HepG2 (cell line): ENCODE measurements around the gene MOB3C. TPM values are rescaled to one million over a fixed set of nuclear protein-coding genes. Genes with fewer than 3 reads are reported as not detected.

Experiments used
- ATAC-seq: fragments of 200-7000 bp; cut with Tn5 transposase; 3 replicates; pipeline ENCODE4 v1.9.1; 2020; ENCODE audit warnings: mild to moderate bottlenecking, moderate library complexity
- BruUV-seq: library from RNA; stranded (reverse); fragments of 400-500 nt; replicated peaks from 2 replicates; lab custom pipeline; 2021; lab: Mats Ljungman, UMichigan
- CTCF ChIA-PET: fragments of 300-600 bp; formaldehyde crosslinking; extraction: SDS; loops from one replicate; lab custom pipeline; 2021; ENCODE audit warnings: low total read pairs, inconsistent platforms, low intra/inter-chr PET ratio; lab: Yijun Ruan, JAX
- POLR2A ChIA-PET: fragments of 350-600 bp; sonication (Branson Sonifier 250); formaldehyde crosslinking; loops from one replicate; lab custom pipeline; 2020; ENCODE audit warnings: antibody characterized with exemption, inconsistent platforms; lab: Yijun Ruan, JAX
- DNase-seq: peaks from one replicate; pipeline ENCODE4 v3.0.0-alpha.2; 2015; ENCODE audit warnings: low spot score
- FAIRE-seq: peaks from 3 replicates; lab custom pipeline; 2011; peaks lifted over from hg19 to GRCh38; lab: Jason Lieb, UNC
- H2AFZ ChIP-seq: one replicate; pipeline ENCODE4 v1.6.1; 2011; ENCODE audit warnings: low read length, inconsistent platforms
- H3K27ac ChIP-seq: fragments of 300-600 bp; 3 replicates; pipeline ENCODE4 v1.8.0; 2011; ENCODE audit warnings: mixed run types, mild to moderate bottlenecking, mixed read lengths, low read length, inconsistent platforms; ENCODE audit not compliant: insufficient read depth; ENCODE audit errors: extremely low read length
- H3K27me3 ChIP-seq, 2 experiments: fragments of 200-600 bp in 1 of 2; 2 replicates in 1 of 2; 3 replicates in 1 of 2; pipeline versions ENCODE4 v1.6.0 to v1.8.0; 2011; ENCODE audit warnings: low read length in 2 of 2, mild to moderate bottlenecking in 2 of 2, moderate library complexity in 2 of 2, inconsistent platforms in 1 of 2; ENCODE audit not compliant: insufficient read depth in 2 of 2, control insufficient read depth in 1 of 2
- H3K36me3 ChIP-seq, 2 experiments: fragments of 200-600 bp in 1 of 2; replicated peaks in 1 of 2; 2 replicates in 1 of 2; 3 replicates in 1 of 2; pipeline versions ENCODE4 v1.5.1 to v1.8.0; 2011; ENCODE audit warnings: low read length in 2 of 2, inconsistent platforms in 1 of 2; ENCODE audit not compliant: insufficient read depth in 2 of 2, control insufficient read depth in 1 of 2
- H3K4me1 ChIP-seq: 2 replicates; pipeline ENCODE4 v1.5.1; 2012; ENCODE audit warnings: low read length, inconsistent platforms; ENCODE audit not compliant: insufficient read depth
- H3K4me2 ChIP-seq: 2 replicates; pipeline ENCODE4 v1.6.0; 2011; ENCODE audit warnings: low read depth, low read length, inconsistent platforms
- H3K4me3 ChIP-seq, 3 experiments: fragments of 200-600 bp in 1 of 3; sonication (generic), shearing (Covaris generic) in 1 of 3; replicated peaks in 1 of 3; 2 replicates each; pipeline ENCODE4 v1.5.1; 2011 to 2016; ENCODE audit warnings: low read length in 3 of 3, inconsistent platforms in 2 of 3, low read depth in 2 of 3, mild to moderate bottlenecking in 2 of 3, control low read depth in 1 of 3, mixed read lengths in 1 of 3; ENCODE audit not compliant: insufficient read depth in 1 of 3
- H3K79me2 ChIP-seq: one replicate; pipeline ENCODE4 v1.6.1; 2011; ENCODE audit warnings: low read length, inconsistent platforms; ENCODE audit not compliant: insufficient read depth
- H3K9ac ChIP-seq: 2 replicates; pipeline ENCODE4 v1.6.0; 2011; ENCODE audit warnings: mild to moderate bottlenecking, low read depth, low read length, inconsistent platforms; ENCODE audit not compliant: insufficient read depth
- H3K9me3 ChIP-seq: 2 replicates; pipeline ENCODE4 v1.5.1; 2012; ENCODE audit warnings: mild to moderate bottlenecking, low read length
- H4K20me1 ChIP-seq: 2 replicates; pipeline ENCODE4 v1.6.0; 2011; ENCODE audit warnings: inconsistent platforms, mild to moderate bottlenecking, low read length, moderate library complexity; ENCODE audit not compliant: insufficient read depth
- CREM ChIP-seq, 2 experiments: sonication (generic) in 1 of 2; formaldehyde crosslinking in 1 of 2; IDR thresholded peaks; 2 replicates each; pipeline versions ENCODE4 v1.4.0 to v1.6.1; 2016 to 2020; ENCODE audit warnings: antibody characterized with exemption in 1 of 2, mild to moderate bottlenecking in 1 of 2, missing genetic modification reagents in 1 of 2
- KDM5B ChIP-seq: sonication (generic); formaldehyde crosslinking; IDR thresholded peaks from 2 replicates; pipeline ENCODE4 v1.4.0; 2020; ENCODE audit warnings: missing genetic modification reagents, mild to moderate bottlenecking, borderline replicate concordance
- NR2F1 ChIP-seq, 2 experiments: fragments of 450-650 bp in 1 of 2; formaldehyde crosslinking in 1 of 2; IDR thresholded peaks; 2 replicates each; pipeline versions ENCODE4 v1.5.0 to v1.6.1; 2016 to 2020; ENCODE audit warnings: mild to moderate bottlenecking in 1 of 2, missing compliant biosample characterization in 1 of 2, missing genetic modification reagents in 1 of 2, moderate library complexity in 1 of 2
- PAF1 ChIP-seq: IDR thresholded peaks from 2 replicates; pipeline ENCODE4 v1.6.1; 2016; ENCODE audit warnings: missing genetic modification reagents, missing compliant biosample characterization
- PHF5A ChIP-seq: IDR thresholded peaks from one replicate; pipeline ENCODE4 v1.6.1; 2018; ENCODE audit warnings: low read depth, missing genetic modification reagents; ENCODE audit not compliant: unreplicated experiment
- RFXAP ChIP-seq: sonication (generic); formaldehyde crosslinking; IDR thresholded peaks from 2 replicates; pipeline ENCODE4 v1.4.0; 2020; ENCODE audit warnings: missing genetic modification reagents, borderline replicate concordance
- ZNF232 ChIP-seq: sonication (generic); formaldehyde crosslinking; IDR thresholded peaks from 2 replicates; pipeline ENCODE4 v1.4.0; 2020; ENCODE audit warnings: missing genetic modification reagents, borderline replicate concordance
- ZNF292 ChIP-seq: sonication (generic); formaldehyde crosslinking; IDR thresholded peaks from 2 replicates; pipeline ENCODE4 v1.8.1; 2022; ENCODE audit warnings: mild to moderate bottlenecking, low read depth, missing genetic modification reagents, borderline replicate concordance
- ZNF710 ChIP-seq: sonication (generic); formaldehyde crosslinking; IDR thresholded peaks from 2 replicates; pipeline ENCODE4 v1.5.0; 2020; ENCODE audit warnings: mild to moderate bottlenecking, missing genetic modification reagents, borderline replicate concordance
- ZNF720 ChIP-seq: sonication (generic); formaldehyde crosslinking; IDR thresholded peaks from 2 replicates; pipeline ENCODE4 v1.4.0; 2020; ENCODE audit warnings: missing genetic modification reagents
- ZNF800 ChIP-seq: sonication (generic); formaldehyde crosslinking; IDR thresholded peaks from 2 replicates; pipeline ENCODE4 v1.4.0; 2020; ENCODE audit warnings: missing genetic modification reagents
- WGBS: methylation state at CpG from one replicate; pipeline ENCODE4 v1.1.6; 2017; ENCODE audit warnings: low lambda C conversion rate; 5-methylcytosine and 5-hydroxymethylcytosine counted together
- in situ Hi-C: cut with HindIII; loops from 2 replicates; pipeline ENCODE4 v1.10.0; 2017; ENCODE audit warnings: low pct_unique_long_range_greater_than_20kb; ENCODE audit not compliant: extremely low pct_ligation_motif_present
- intact Hi-C: fragments of 100-400 bp; cut with micrococcal nuclease; formaldehyde crosslinking; loops from one replicate; pipeline ENCODE4 v1.10.0; 2022; ENCODE audit not compliant: unreplicated experiment
- polyA plus RNA-seq, 8 experiments: library from polyadenylated mRNA; depleted of rRNA in 3 of 8; stranded (reverse) in 7 of 8; unstranded in 1 of 8; fragments of >200 nt; fragmentation: Illumina TruSeq in 4 of 8; extraction: Trizol in 4 of 8; gene quantifications; 2 replicates each; pipeline versions ENCODE4 v1.2.1 to v1.2.3, GENCODE V29; 2011 to 2016; ENCODE audit warnings: low read depth in 4 of 8, missing spikeins in 1 of 8, mixed read lengths in 1 of 8; ENCODE audit not compliant: insufficient read depth in 1 of 8
- total RNA-seq, 5 experiments: library from RNA; depleted of rRNA; stranded (reverse); fragments of >200 nt; fragmentation: Illumina TruSeq; extraction: Trizol; gene quantifications; 2 replicates each; pipeline ENCODE4 v1.2.3, GENCODE V29; 2016; ENCODE audit warnings: low read depth in 1 of 5
- TF ChIP-seq, protein P1 (sequence below): sonication (generic); formaldehyde crosslinking; IDR thresholded peaks from 2 replicates; pipeline ENCODE4 v1.5.0; 2020; ENCODE audit warnings: missing genetic modification reagents
- TF ChIP-seq, protein P2 (sequence below): sonication (generic); formaldehyde crosslinking; IDR thresholded peaks from 2 replicates; pipeline ENCODE4 v1.4.0; 2020; ENCODE audit warnings: missing genetic modification reagents; ENCODE audit errors: not compliant biosample characterization

The MOB3C gene
- total and polyA plus RNA-seq, 2 of the 13 experiments (the other 11 are each of a cell fraction or from before 2014, with no cell fraction given) = 3.5 to 4.1 TPM

- Histone ChIP-seq H3K36me3 (peaks cover 2 to 26% of the 10 kb centered on the region in 2 experiments; a peak in 3 of 5 replicates), H3K4me2 (no peak overlapping the region), H3K4me1 (no peaks in the 10 kb centered on the region), H3K9me3 (no peaks in the 10 kb centered on the region), H2AFZ (no peak overlapping the region), H4K20me1 (no peaks in the 10 kb centered on the region), H3K9ac (no peak overlapping the region), H3K27me3 (no peaks in the 10 kb centered on the region), H3K27ac (no peak overlapping the region), H3K4me3 (no peak overlapping the region), H3K79me2 (no peaks in the 10 kb centered on the region)
- ATAC-seq = no peak
- 100% methylated on average over 1 of the region's 1 CpG for WGBS
- POLR2A ChIA-PET = interaction anchor here (1.5 kb wide), 1 partner anchor 10 kb away, joined by 4 read pairs; the partner anchor contains the start of gene ATPAF1
- no TSS peak for BruUV-seq
- DNase-seq = no peak
- in situ Hi-C loops (no loop called here), intact Hi-C loops (no loop called here)
- TF ChIP-seq, protein P1, sequence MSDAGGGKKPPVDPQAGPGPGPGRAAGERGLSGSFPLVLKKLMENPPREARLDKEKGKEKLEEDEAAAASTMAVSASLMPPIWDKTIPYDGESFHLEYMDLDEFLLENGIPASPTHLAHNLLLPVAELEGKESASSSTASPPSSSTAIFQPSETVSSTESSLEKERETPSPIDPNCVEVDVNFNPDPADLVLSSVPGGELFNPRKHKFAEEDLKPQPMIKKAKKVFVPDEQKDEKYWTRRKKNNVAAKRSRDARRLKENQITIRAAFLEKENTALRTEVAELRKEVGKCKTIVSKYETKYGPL = no peak
- no peak for TF ChIP-seq NR2F1 (CRISPR knock-in tag; IDR thresholded peaks at IDR 0.05)
- TF ChIP-seq ZNF710 = no peak
- TF ChIP-seq CREM (IDR thresholded peaks at IDR 0.05) = no peak
- no peak for TF ChIP-seq CREM (CRISPR knock-in tag; IDR thresholded peaks at IDR 0.05)
- CTCF ChIA-PET = no interaction called here
- no peak for FAIRE-seq
These were observed 41.2 kb upstream of the MOB3C start for GRCh38 chr1:46657775-46658174.

DNA sequence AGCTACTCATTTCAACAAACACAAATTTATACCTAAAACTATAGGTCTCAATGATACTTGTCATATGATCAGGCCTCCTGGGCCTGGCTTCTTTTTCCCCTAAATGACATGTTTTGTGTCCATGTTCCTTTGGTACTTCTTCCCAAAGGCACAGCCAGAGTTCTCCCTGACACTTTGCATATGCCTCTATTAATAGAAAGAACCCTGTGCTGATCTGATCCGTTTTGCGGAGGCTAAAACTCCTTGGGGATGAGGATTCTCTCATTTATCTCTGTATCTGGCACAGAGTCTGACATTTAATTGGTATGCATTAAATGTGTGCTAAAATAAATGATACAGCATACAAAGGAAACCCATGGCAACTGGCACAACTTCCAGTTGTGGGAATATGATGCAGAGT, 40.0 kb upstream of the MOB3C start:
- in situ Hi-C loops = no loop called here
- H3K27ac ChIP-seq = no peak overlapping the region
- CTCF ChIA-PET = no interaction called here
- H3K79me2 ChIP-seq = no peaks in the 10 kb centered on the region
- no TSS peak for BruUV-seq
- H3K4me2 ChIP-seq = no peak overlapping the region
- no peak overlapping the region for H3K4me3 ChIP-seq
- no peaks in the 10 kb centered on the region for H3K9me3 ChIP-seq
- POLR2A ChIA-PET = interaction anchor here (1.5 kb wide), 1 partner anchor 11 kb away, joined by 4 read pairs; the partner anchor contains the start of gene ATPAF1
- DNase-seq (no peak), ATAC-seq (no peak), FAIRE-seq (no peak)
- H4K20me1 ChIP-seq = no peaks in the 10 kb centered on the region
- intact Hi-C loops = no loop called here
- H3K9ac ChIP-seq = no peak overlapping the region
- peaks cover 2 to 33% of the 10 kb centered on the region in 2 experiments; a peak in 3 of 5 replicates for H3K36me3 ChIP-seq
- no peaks in the 10 kb centered on the region for H3K27me3 ChIP-seq
- H2AFZ ChIP-seq = no peak overlapping the region
- 98% methylated on average over 2 of the region's 2 CpGs for WGBS
- no peaks in the 10 kb centered on the region for H3K4me1 ChIP-seq
- TF ChIP-seq ZNF232 (CRISPR knock-in tag) (no peak), PAF1 (no peak), ZNF720 (CRISPR knock-in tag) (no peak), PHF5A (CRISPR knock-in tag) (no peak), ZNF800 (no peak), RFXAP (CRISPR knock-in tag) (no peak), ZNF292 (CRISPR knock-in tag) (no peak), KDM5B (CRISPR knock-in tag) (no peak)
- TF ChIP-seq, protein P2, sequence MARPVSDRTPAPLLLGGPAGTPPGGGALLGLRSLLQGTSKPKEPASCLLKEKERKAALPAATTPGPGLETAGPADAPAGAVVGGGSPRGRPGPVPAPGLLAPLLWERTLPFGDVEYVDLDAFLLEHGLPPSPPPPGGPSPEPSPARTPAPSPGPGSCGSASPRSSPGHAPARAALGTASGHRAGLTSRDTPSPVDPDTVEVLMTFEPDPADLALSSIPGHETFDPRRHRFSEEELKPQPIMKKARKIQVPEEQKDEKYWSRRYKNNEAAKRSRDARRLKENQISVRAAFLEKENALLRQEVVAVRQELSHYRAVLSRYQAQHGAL (CRISPR knock-in tag) = no peak
